Testis (tissue), 3 donors: Measurements from ENCODE around the gene NEURL4. TPM values are rescaled to one million over a fixed set of nuclear protein-coding genes. Genes with fewer than 3 reads are reported as not detected.

Source experiments
- DNase-seq: peaks from one replicate; pipeline ENCODE4 v3.0.0-alpha.2; 2019
- H3K27ac ChIP-seq, 2 donors: fragments of 200-600 bp; sonication (generic); one replicate each; pipeline ENCODE4 v1.5.1; 2019
- H3K27me3 ChIP-seq: fragments of 200-600 bp; sonication (generic); one replicate; pipeline ENCODE4 v1.5.1; 2019
- H3K36me3 ChIP-seq: fragments of 200-600 bp; sonication (generic); one replicate; pipeline ENCODE4 v1.5.1; 2017; ENCODE audit warnings: low read depth; ENCODE audit errors: missing control alignments
- H3K4me1 ChIP-seq: fragments of 200-600 bp; sonication (generic); one replicate; pipeline ENCODE4 v1.5.1; 2019
- H3K4me3 ChIP-seq, 2 donors: fragments of 200-600 bp; sonication (generic); one replicate each; pipeline ENCODE4 v1.5.1; 2017 to 2019
- H3K9me3 ChIP-seq: fragments of 200-600 bp; sonication (generic); one replicate; pipeline ENCODE4 v1.5.1; 2017
- CTCF ChIP-seq, 3 experiments: fragments of 450-650 bp in 2 of 3; fragments of 200-600 bp in 1 of 3; sonication (generic) in 1 of 3; IDR thresholded peaks; one replicate each; pipeline ENCODE4 v1.5.1; 2016 to 2019; ENCODE audit warnings: antibody characterized with exemption in 3 of 3, mild to moderate bottlenecking in 2 of 3, moderate library complexity in 1 of 3
- POLR2A ChIP-seq: fragments of 450-650 bp; IDR thresholded peaks from one replicate; pipeline ENCODE4 v1.6.1; 2017; ENCODE audit warnings: antibody characterized with exemption, mild to moderate bottlenecking, moderate library complexity
- WGBS, 2 donors: methylation state at CpG; one replicate each; pipeline ENCODE4 v1.1.5; 2018; 5-methylcytosine and 5-hydroxymethylcytosine counted together
- intact Hi-C: fragments of 100-400 bp; cut with DNase I; formaldehyde crosslinking; loops from one replicate; pipeline ENCODE4 v1.15.1; 2023; ENCODE audit warnings: low total_unique reads
- polyA plus RNA-seq: library from polyadenylated mRNA; stranded (reverse); fragments of 350-450 nt; fragmentation: Illumina TruSeq; extraction: RNeasy Lipid Tissue Mini Kit (QIAGEN cat#74804); gene quantifications from one replicate; pipeline ENCODE4 v1.2.3, GENCODE V29; 2014; ENCODE audit warnings: low read depth, low replicate concordance; ENCODE audit not compliant: insufficient read depth
- total RNA-seq, 2 donors: library from RNA; depleted of rRNA; stranded (reverse); fragments of >200 nt; gene quantifications; one replicate each; pipeline ENCODE4 v1.2.3, GENCODE V29; 2016

The NEURL4 gene
- total and polyA plus RNA-seq, 3 donors from 2014 or later: 34.5 to 50.6 (median 38.3) TPM

- Histone ChIP-seq H3K27ac (peak within 1 kb of the TSS; percentile 36 to 44), H3K4me3 (peak within 1 kb of the TSS; percentile 42 to 50), H3K36me3 (no peaks in the 10 kb centered on the region), H3K27me3 (no peaks in the 10 kb centered on the region), H3K9me3 (no peaks in the 10 kb centered on the region), H3K4me1 (peaks cover 30% of the 10 kb centered on the region)
- peak; percentile 89 for DNase-seq
- TF ChIP-seq CTCF (IDR thresholded peaks at IDR 0.05): no peak
- no peak for TF ChIP-seq POLR2A
- intact Hi-C loops: no loop called here
- WGBS, 2 donors: 2 to 4% methylated on average over 8 to 18 of the region's 57 CpGs
Observed at GRCh38 chr17:7294614-7295153, 34.5 kb downstream of the NEURL4 start, which contains the start of gene YBX2. Gene YBX2, minus strand, starts transcription at chr17:7294639. Its CDS starts 139 bp downstream, at chr17:7294500.

DNA sequence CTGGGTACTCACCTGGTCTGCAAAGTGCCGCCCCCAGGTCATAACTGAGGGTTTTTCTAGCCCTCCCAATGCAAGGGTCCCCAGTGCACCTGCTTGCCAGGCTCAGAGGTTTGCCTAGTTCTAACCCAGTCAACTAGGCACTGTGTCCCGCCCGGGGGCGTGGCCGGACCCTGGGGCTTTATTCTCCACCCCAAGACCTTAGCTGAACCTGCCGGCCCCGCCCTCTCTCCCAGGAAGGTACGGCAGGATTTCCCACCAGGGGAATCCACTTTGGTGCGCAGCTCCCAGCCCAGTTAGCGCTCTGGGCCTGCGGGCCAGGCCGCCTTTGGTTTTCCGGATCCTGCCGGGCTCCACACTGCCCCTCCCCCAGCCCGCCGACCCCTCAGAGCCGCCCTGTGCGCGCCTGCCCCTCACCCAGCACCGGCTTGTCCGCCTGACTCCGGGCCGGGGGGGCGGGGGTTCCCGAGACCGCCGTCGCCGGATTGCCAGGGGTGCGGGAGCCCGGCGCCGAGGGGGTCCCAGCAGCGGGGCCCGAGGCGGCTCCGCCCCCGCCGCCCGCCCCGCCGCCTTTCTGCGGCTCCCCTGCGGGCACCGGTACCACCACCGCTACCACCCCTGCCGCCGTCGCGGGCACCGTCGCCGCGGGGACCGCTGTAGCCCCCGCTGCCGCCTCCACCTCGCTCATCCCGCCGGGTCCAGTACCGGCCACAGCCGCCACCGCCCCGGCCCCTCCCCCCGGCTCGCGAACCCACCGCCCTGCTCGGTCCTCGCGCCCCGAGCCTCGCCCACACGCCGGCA, 35.1 kb downstream of the NEURL4 start:
- H3K27me3 ChIP-seq: no peaks in the 10 kb centered on the region
- WGBS, 2 donors: 8 to 25% methylated on average over 2 to 22 of the region's 75 CpGs
- H3K9me3 ChIP-seq: no peaks in the 10 kb centered on the region
- DNase-seq: no peak
- peak overlapping the region; percentile 42 to 50 for H3K4me3 ChIP-seq
- H3K27ac ChIP-seq: peak overlapping the region; percentile 36 to 44
- intact Hi-C loops: no loop called here
- H3K4me1 ChIP-seq: peaks cover 30% of the 10 kb centered on the region
- TF ChIP-seq POLR2A: no peak
- no peak for TF ChIP-seq CTCF (IDR thresholded peaks at IDR 0.05)
- H3K36me3 ChIP-seq: no peaks in the 10 kb centered on the region

DNA sequence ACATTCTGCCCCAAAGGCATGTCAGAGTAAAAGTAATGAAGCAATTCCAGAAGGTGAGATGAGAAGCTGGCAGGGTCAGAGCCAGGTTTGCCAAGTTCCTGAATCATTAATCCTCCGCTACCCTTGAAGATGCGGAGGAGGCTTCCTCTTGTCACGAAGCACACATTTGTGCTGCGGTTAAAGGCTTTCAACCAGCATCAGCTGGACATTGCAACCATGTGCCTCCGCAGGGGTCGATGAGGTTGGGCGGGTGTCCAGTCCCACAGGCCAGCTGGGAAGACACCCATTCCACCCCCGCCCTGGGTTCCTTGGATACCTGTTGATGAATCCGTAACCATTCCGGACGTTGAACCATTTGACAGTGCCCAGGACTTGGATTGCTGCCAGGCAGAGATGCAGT, 36.0 kb downstream of the NEURL4 start:
- Histone ChIP-seq H3K27ac (no peak overlapping the region), H3K27me3 (no peaks in the 10 kb centered on the region), H3K4me3 (no peak overlapping the region), H3K4me1 (peaks cover 30% of the 10 kb centered on the region), H3K36me3 (no peaks in the 10 kb centered on the region), H3K9me3 (no peaks in the 10 kb centered on the region)
- WGBS, 2 donors: 27 to 52% methylated on average over 6 to 11 of the region's 11 CpGs
- TF ChIP-seq CTCF (IDR thresholded peaks at IDR 0.05) (no peak), POLR2A (no peak)
- intact Hi-C loops: no loop called here
- DNase-seq: no peak

DNA sequence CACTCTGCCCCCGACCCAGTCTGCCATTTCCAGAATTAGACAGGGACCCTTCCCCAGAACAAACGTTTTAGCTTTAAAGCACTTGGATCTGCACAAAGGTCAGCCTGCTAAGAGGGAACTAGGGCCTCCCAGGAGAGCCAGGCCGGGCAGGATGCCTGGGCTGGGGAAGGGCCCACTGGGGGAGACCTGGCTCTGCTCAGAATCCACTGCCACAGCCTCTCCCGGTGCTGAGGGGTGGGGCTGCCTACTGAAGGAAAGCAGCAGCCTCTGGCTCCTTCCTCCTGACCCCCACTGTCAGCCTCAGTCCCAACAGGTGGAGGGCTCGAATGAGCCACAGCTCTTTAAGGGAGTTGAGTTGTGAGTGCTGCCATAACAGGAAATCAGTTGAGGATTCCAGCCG, 36.4 kb downstream of the NEURL4 start:
- WGBS, 2 donors: 14 to 17% methylated on average over 6 of the region's 6 CpGs
- H3K27ac ChIP-seq: no peak overlapping the region
- no peak for TF ChIP-seq POLR2A
- TF ChIP-seq CTCF (IDR thresholded peaks at IDR 0.05): no peak
- no peak overlapping the region for H3K4me3 ChIP-seq
- DNase-seq: peak; percentile 43
- intact Hi-C loops: no loop called here
- no peaks in the 10 kb centered on the region for H3K9me3 ChIP-seq
- peaks cover 30% of the 10 kb centered on the region for H3K4me1 ChIP-seq
- H3K27me3 ChIP-seq: no peaks in the 10 kb centered on the region
- H3K36me3 ChIP-seq: no peaks in the 10 kb centered on the region
